Peyer's patch (tissue), 4 donors: Measurements from ENCODE around the gene LAMA4.

Source experiments
- POLR2A ChIP-seq, 2 donors: fragments of 450-650 bp; IDR thresholded peaks; one replicate each; pipeline ENCODE4 v1.5.1; 2017; ENCODE audit warnings: antibody characterized with exemption in 2 of 2, mild to moderate bottlenecking in 2 of 2, moderate library complexity in 2 of 2
- TF ChIP-seq, protein P1 (sequence below), 6 experiments: fragments of 450-650 bp in 4 of 6; fragments of 200-600 bp in 2 of 6; sonication (generic) in 1 of 6; IDR thresholded peaks; one replicate each; pipeline ENCODE4 v1.5.1; 2017 to 2019; ENCODE audit warnings: antibody characterized with exemption in 6 of 6, mild to moderate bottlenecking in 3 of 6, moderate library complexity in 1 of 6

DNA sequence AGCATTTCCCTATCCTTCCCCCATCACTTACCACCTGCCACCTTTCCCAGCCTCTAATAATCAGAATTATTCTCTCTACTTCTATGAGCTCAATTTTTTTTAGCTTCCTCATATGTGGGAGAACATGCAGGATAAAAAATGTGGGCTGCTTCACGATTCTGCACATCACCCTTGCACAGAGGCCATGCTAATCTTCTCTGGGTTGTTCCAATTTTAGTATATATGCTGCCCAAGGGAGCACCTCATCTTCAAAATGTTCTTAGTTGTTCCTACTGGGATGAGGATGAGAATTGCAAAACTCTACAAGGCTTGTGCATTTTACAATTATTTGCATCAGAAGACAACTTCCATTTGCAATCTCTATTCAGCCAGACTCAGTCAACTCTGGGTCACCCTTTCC, 58.1 kb downstream of the LAMA4 start:
- TF ChIP-seq, protein P1, sequence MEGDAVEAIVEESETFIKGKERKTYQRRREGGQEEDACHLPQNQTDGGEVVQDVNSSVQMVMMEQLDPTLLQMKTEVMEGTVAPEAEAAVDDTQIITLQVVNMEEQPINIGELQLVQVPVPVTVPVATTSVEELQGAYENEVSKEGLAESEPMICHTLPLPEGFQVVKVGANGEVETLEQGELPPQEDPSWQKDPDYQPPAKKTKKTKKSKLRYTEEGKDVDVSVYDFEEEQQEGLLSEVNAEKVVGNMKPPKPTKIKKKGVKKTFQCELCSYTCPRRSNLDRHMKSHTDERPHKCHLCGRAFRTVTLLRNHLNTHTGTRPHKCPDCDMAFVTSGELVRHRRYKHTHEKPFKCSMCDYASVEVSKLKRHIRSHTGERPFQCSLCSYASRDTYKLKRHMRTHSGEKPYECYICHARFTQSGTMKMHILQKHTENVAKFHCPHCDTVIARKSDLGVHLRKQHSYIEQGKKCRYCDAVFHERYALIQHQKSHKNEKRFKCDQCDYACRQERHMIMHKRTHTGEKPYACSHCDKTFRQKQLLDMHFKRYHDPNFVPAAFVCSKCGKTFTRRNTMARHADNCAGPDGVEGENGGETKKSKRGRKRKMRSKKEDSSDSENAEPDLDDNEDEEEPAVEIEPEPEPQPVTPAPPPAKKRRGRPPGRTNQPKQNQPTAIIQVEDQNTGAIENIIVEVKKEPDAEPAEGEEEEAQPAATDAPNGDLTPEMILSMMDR (IDR thresholded peaks at IDR 0.05): no peak
- TF ChIP-seq POLR2A (IDR thresholded peaks at IDR 0.05): no peak
